ENCODE measurements around the gene ZNF436. TPM values are rescaled to one million over a fixed set of nuclear protein-coding genes. Genes with fewer than 3 reads are reported as not detected.

Gene ZNF436
- total and polyA plus RNA-seq, 9 of the 15 experiments (the other 6 are each of a cell fraction or from before 2014, with no cell fraction given): 2.1 to 11.3 (median 6.8) TPM

GRCh38 chr1:23393706-23394105, 24.1 kb upstream of the ZNF436 start:
- H3K27me3 ChIP-seq (ENCODE audit: control insufficient read depth in 2 of 2, insufficient read depth in 2 of 2, low read length in 2 of 2): peaks cover 0 to 5% of the 10 kb centered on the region in 2 experiments; a peak in 2 of 5 replicates
- H3K9me1 ChIP-seq (ENCODE audit: control insufficient read depth, insufficient read depth, low read length): no peaks in the 10 kb centered on the region
- ChIA-PET CTCF (ENCODE audit: low intra/inter-chr PET ratio) (no interaction called here), POLR2A (interaction anchor here (0.5 to 1.5 kb wide), 5 partner anchors 9 to 81 kb away, joined by 3 to 9 read pairs (median 3); partner anchors contain the start of genes HNRNPR and ZNF436)
- 67% methylated on average over 15 of the region's 15 CpGs for WGBS (ENCODE audit: insufficient coverage, low coverage, missing lambda C conversion rate)
- no peak for DNase-seq (ENCODE audit: extremely low read depth in 1 of 4, low spot score in 3 of 4)
- H2AFZ ChIP-seq (ENCODE audit: low read depth, low read length): peak overlapping the region; percentile 33; the same call in 1 of the 2 replicates
- no TSS peak for BruUV-seq (replicated peaks)
- H3K79me2 ChIP-seq (ENCODE audit: control insufficient read depth, insufficient read depth, low read length): no peaks in the 10 kb centered on the region
- no peak overlapping the region for H3K4me2 ChIP-seq (ENCODE audit: insufficient read depth, low read length)
- H3K27ac ChIP-seq (ENCODE audit: extremely low read depth, low read depth, low read length): no peak overlapping the region
- no peaks in the 10 kb centered on the region for H4K20me1 ChIP-seq (replicated peaks; ENCODE audit: control insufficient read depth, insufficient read depth, low read length)
- peak; percentile 13; the same call in 1 of the 3 replicates for ATAC-seq
- H3K9ac ChIP-seq (ENCODE audit: insufficient read depth in 1 of 2, low read depth in 2 of 2, low read length in 2 of 2): 0 out of 4 replicates have a peak overlapping the region, but pooled peaks of 1 of the 2 experiments have one; percentile 5
- peaks cover 4 to 24% of the 10 kb centered on the region in 2 experiments for H3K4me1 ChIP-seq (replicated peaks in 1 of 2; ENCODE audit: control insufficient read depth in 2 of 2, insufficient read depth in 2 of 2, low read length in 2 of 2)
- intact Hi-C loops (cut with micrococcal nuclease): no loop called here
- in situ Hi-C loops (cut with MboI): no loop called here
- H3K9me3 ChIP-seq (replicated peaks; ENCODE audit: control insufficient read depth, insufficient read depth, low read depth, low read length): no peaks in the 10 kb centered on the region
- FAIRE-seq: no peak
- H3K36me3 ChIP-seq (ENCODE audit: control insufficient read depth, insufficient read depth, low read length): no peaks in the 10 kb centered on the region
- H3K4me3 ChIP-seq: no peak overlapping the region
- TF ChIP-seq MCM5 (IDR thresholded peaks at IDR 0.05; ENCODE audit: low read depth) (no peak), HDGF (IDR thresholded peaks at IDR 0.05) (no peak), E2F3 (CRISPR knock-in tag; IDR thresholded peaks at IDR 0.05) (no peak), KDM1A (IDR thresholded peaks at IDR 0.05) (no peak), ZNF146 (CRISPR knock-in tag; IDR thresholded peaks at IDR 0.05; ENCODE audit: unreplicated experiment) (no peak), NR4A1 (CRISPR knock-in tag; IDR thresholded peaks at IDR 0.05) (no peak), NR4A1 (tag; IDR thresholded peaks at IDR 0.05) (no peak), DDX20 (tag; IDR thresholded peaks at IDR 0.05; ENCODE audit: low read depth) (no peak), TGIF2 (CRISPR knock-in tag; IDR thresholded peaks at IDR 0.05) (no peak), THRB (CRISPR knock-in tag; conservative IDR thresholded peaks at IDR 0.05) (no peak), ETV6 (IDR thresholded peaks at IDR 0.05; ENCODE audit: borderline replicate concordance in 1 of 2, low read depth in 2 of 2, low read length in 1 of 2) (no peak), ETV6 (CRISPR knock-in tag; IDR thresholded peaks at IDR 0.05; ENCODE audit: borderline replicate concordance) (0 out of 2 replicates have a peak, but pooled peaks have one; percentile 54), CHCHD3 (CRISPR knock-in tag; IDR thresholded peaks at IDR 0.05) (no peak), RB1 (IDR thresholded peaks at IDR 0.05; ENCODE audit: low read depth) (no peak), ZZZ3 (IDR thresholded peaks at IDR 0.05) (no peak), PCBP1 (IDR thresholded peaks at IDR 0.05; ENCODE audit: low read depth, low read length, poor library complexity, severe bottlenecking) (no peak), MIER1 (IDR thresholded peaks at IDR 0.05; ENCODE audit: low read depth) (no peak), ZNF398 (CRISPR knock-in tag; IDR thresholded peaks at IDR 0.05) (no peak), ZNF24 (IDR thresholded peaks at IDR 0.05) (no peak), GABPB1 (CRISPR knock-in tag; IDR thresholded peaks at IDR 0.05) (no peak), GTF2B (IDR thresholded peaks at IDR 0.05; ENCODE audit: extremely low read depth, insufficient read length) (no peak)
